A204.1 (cell line): ENCODE measurements around the gene SKIC2.

ENCODE experiments used
- FAIRE-seq: peaks from 2 replicates; lab custom pipeline; 2012; peaks lifted over from hg19 to GRCh38; lab: Jason Lieb, UNC

The SKIC2 gene

GRCh38 chr6:31945507-31946369 is 13.2 kb upstream of the SKIC2 start, which contains the start of gene CFB:
Gene CFB, plus strand, starts transcription at chr6:31946095. Its CDS starts 127 bp downstream, at chr6:31946222.
- FAIRE-seq: peak; percentile 77

- FAIRE-seq: no peak
These were observed 12.5 kb upstream of the SKIC2 start for GRCh38 chr6:31946370-31946885.

- no peak for FAIRE-seq
These were observed 11.8 kb upstream of the SKIC2 start for GRCh38 chr6:31947070-31947675.

- FAIRE-seq: no peak
These were observed 11.1 kb upstream of the SKIC2 start for GRCh38 chr6:31947864-31948263.

- FAIRE-seq: no peak
These were observed 10.7 kb upstream of the SKIC2 start for GRCh38 chr6:31948306-31948705.

GRCh38 chr6:31948753-31949413 is 10.1 kb upstream of the SKIC2 start:
- FAIRE-seq: no peak

- FAIRE-seq: no peak
These were observed 8.9 kb upstream of the SKIC2 start for GRCh38 chr6:31949926-31950548.

- FAIRE-seq: peak; percentile 69
These were observed 6.7 kb upstream of the SKIC2 start for GRCh38 chr6:31952140-31952805.

GRCh38 chr6:31952890-31953289 is 6.1 kb upstream of the SKIC2 start:
- FAIRE-seq: no peak

GRCh38 chr6:31954511-31954910 is 4.5 kb upstream of the SKIC2 start:
- no peak for FAIRE-seq

GRCh38 chr6:31956796-31957195 is 2.2 kb upstream of the SKIC2 start:
- no peak for FAIRE-seq

GRCh38 chr6:31958412-31958740 is 599 bp upstream of the SKIC2 start:
- FAIRE-seq: no peak

GRCh38 chr6:31961616-31962015 is 2.6 kb downstream of the SKIC2 start:
- FAIRE-seq: no peak

GRCh38 chr6:31963921-31964320 is 4.9 kb downstream of the SKIC2 start:
- FAIRE-seq: no peak

- no peak for FAIRE-seq
These were observed 6.7 kb downstream of the SKIC2 start for GRCh38 chr6:31965700-31966099.

GRCh38 chr6:31966506-31966905 is 7.5 kb downstream of the SKIC2 start:
- no peak for FAIRE-seq

GRCh38 chr6:31966997-31967925 is 8.3 kb downstream of the SKIC2 start:
- no peak for FAIRE-seq

GRCh38 chr6:31967926-31968320 is 8.9 kb downstream of the SKIC2 start:
- FAIRE-seq: no peak

- FAIRE-seq: no peak
These were observed 9.4 kb downstream of the SKIC2 start for GRCh38 chr6:31968326-31968725.

- FAIRE-seq: no peak
These were observed 10.1 kb downstream of the SKIC2 start for GRCh38 chr6:31968791-31969711.
